Esophagus squamous epithelium (tissue), 5 donors: Measurements from ENCODE around the gene CELF2. TPM values are rescaled to one million over a fixed set of nuclear protein-coding genes. Genes with fewer than 3 reads are reported as not detected.

ENCODE experiments used
- DNase-seq: peaks from one replicate; lab custom pipeline; 2025; lab: John Stamatoyannopoulos, UW
- H3K27ac ChIP-seq, 4 donors: fragments of 200-600 bp; sonication (generic); one replicate each; pipeline ENCODE4 v1.5.1; 2016 to 2019; ENCODE audit warnings: mild to moderate bottlenecking in 1 of 4
- H3K27me3 ChIP-seq, 4 donors: fragments of 200-600 bp; sonication (generic); 1 replicate in 3 of 4; 2 replicates in 1 of 4; pipeline versions ENCODE4 v1.5.1 to v1.6.0; 2017 to 2021; ENCODE audit warnings: antibody characterized with exemption in 1 of 4
- H3K36me3 ChIP-seq, 3 donors: fragments of 200-600 bp; sonication (generic); one replicate each; pipeline ENCODE4 v1.5.1; 2016 to 2019
- H3K4me1 ChIP-seq, 3 donors: fragments of 200-600 bp; sonication (generic); one replicate each; pipeline ENCODE4 v1.5.1; 2017 to 2019
- H3K4me3 ChIP-seq, 4 donors: fragments of 200-600 bp; sonication (generic); 1 replicate in 3 of 4; 2 replicates in 1 of 4; pipeline ENCODE4 v1.5.1; 2016 to 2019; ENCODE audit warnings: mild to moderate bottlenecking in 2 of 4, moderate library complexity in 1 of 4
- H3K9me3 ChIP-seq, 3 donors: fragments of 200-600 bp; sonication (generic); one replicate each; pipeline ENCODE4 v1.5.1; 2016 to 2019
- CTCF ChIP-seq, 6 experiments: fragments of 450-650 bp in 4 of 6; fragments of 200-600 bp in 2 of 6; sonication (generic) in 2 of 6; IDR thresholded peaks; one replicate each; pipeline ENCODE4 v1.5.1; 2016 to 2019; ENCODE audit warnings: antibody characterized with exemption in 6 of 6, mild to moderate bottlenecking in 4 of 6, moderate library complexity in 4 of 6
- POLR2A ChIP-seq, 4 donors: fragments of 450-650 bp; IDR thresholded peaks; one replicate each; pipeline ENCODE4 v1.6.1; 2017; ENCODE audit warnings: antibody characterized with exemption in 4 of 4, mild to moderate bottlenecking in 4 of 4, moderate library complexity in 3 of 4
- WGBS, 2 donors: methylation state at CpG; one replicate each; pipeline ENCODE4 v1.1.5; 2018; 5-methylcytosine and 5-hydroxymethylcytosine counted together
- intact Hi-C: fragments of 100-400 bp; cut with DNase I; formaldehyde crosslinking; loops from one replicate; pipeline ENCODE4 v1.15.0; 2022
- total RNA-seq, 4 donors: library from RNA; depleted of rRNA; stranded (reverse); fragments of >200 nt; gene quantifications; one replicate each; pipeline ENCODE4 v1.1.0, GENCODE V29; 2016
- donor health status: DM: yes; HTN: yes; CAD: no.

The CELF2 gene
- total RNA-seq, 4 donors from 2014 or later = 4.2 to 62.4 (median 13.5) TPM

GRCh38 chr10:11176746-11177145 is 159.1 kb downstream of the CELF2 start:
- Histone ChIP-seq H3K27ac (peak overlapping the region in 3 of 4 donors; percentile 64 to 72 (median 71)), H3K4me3 (peak overlapping the region in 2 of 4 donors; percentile 10 to 40), H3K4me1 (peaks cover 6 to 58% (median 15%) of the 10 kb centered on the region in 3 donors), H3K36me3 (no peaks in the 10 kb centered on the region), H3K9me3 (no peaks in the 10 kb centered on the region), H3K27me3 (no peaks in the 10 kb centered on the region)
- WGBS, 2 donors = 59 to 77% methylated on average over 7 of the region's 7 CpGs
- TF ChIP-seq POLR2A (IDR thresholded peaks at IDR 0.05) = peak in 1 of 4 donors; percentile 51
- TF ChIP-seq CTCF (IDR thresholded peaks at IDR 0.05) = no peak
- intact Hi-C loops = no loop called here
- no peak for DNase-seq

GRCh38 chr10:11177381-11177780 is 159.7 kb downstream of the CELF2 start:
- Histone ChIP-seq H3K4me3 (no peak overlapping the region), H3K27ac (peak overlapping the region in 3 of 4 donors; percentile 64 to 73 (median 71)), H3K27me3 (no peaks in the 10 kb centered on the region), H3K9me3 (no peaks in the 10 kb centered on the region), H3K4me1 (peaks cover 6 to 64% (median 15%) of the 10 kb centered on the region in 3 donors), H3K36me3 (no peaks in the 10 kb centered on the region)
- intact Hi-C loops = no loop called here
- TF ChIP-seq POLR2A (IDR thresholded peaks at IDR 0.05) = no peak
- no peak for TF ChIP-seq CTCF (IDR thresholded peaks at IDR 0.05)
- DNase-seq = no peak
- WGBS, 2 donors = 31 to 45% methylated on average over 1 of the region's 1 CpG

GRCh38 chr10:11177926-11178471 is 160.3 kb downstream of the CELF2 start:
- no peaks in the 10 kb centered on the region for H3K27me3 ChIP-seq
- no peak for DNase-seq
- intact Hi-C loops = no loop called here
- no peaks in the 10 kb centered on the region for H3K36me3 ChIP-seq
- peak overlapping the region in 1 of 4 donors; percentile 1 for H3K4me3 ChIP-seq
- TF ChIP-seq CTCF (IDR thresholded peaks at IDR 0.05) (no peak), POLR2A (IDR thresholded peaks at IDR 0.05) (no peak)
- no peaks in the 10 kb centered on the region for H3K9me3 ChIP-seq
- peak overlapping the region; percentile 22 to 73 (median 68) for H3K27ac ChIP-seq
- peaks cover 6 to 64% (median 15%) of the 10 kb centered on the region in 3 donors for H3K4me1 ChIP-seq
- 69 to 80% methylated on average over 13 to 16 of the region's 18 CpGs for WGBS, 2 donors

GRCh38 chr10:11178606-11179515 is 161.2 kb downstream of the CELF2 start:
- no peak for DNase-seq
- peak overlapping the region in 1 of 4 donors; percentile 9 for H3K4me3 ChIP-seq
- intact Hi-C loops = no loop called here
- no peaks in the 10 kb centered on the region for H3K9me3 ChIP-seq
- TF ChIP-seq POLR2A (IDR thresholded peaks at IDR 0.05) = peak in 1 of 4 donors; percentile 48
- no peak for TF ChIP-seq CTCF (IDR thresholded peaks at IDR 0.05)
- peaks cover 6 to 64% (median 15%) of the 10 kb centered on the region in 3 donors for H3K4me1 ChIP-seq
- no peaks in the 10 kb centered on the region for H3K36me3 ChIP-seq
- peak overlapping the region; percentile 22 to 73 (median 68) for H3K27ac ChIP-seq
- WGBS, 2 donors = 59 to 73% methylated on average over 17 of the region's 17 CpGs
- H3K27me3 ChIP-seq = no peaks in the 10 kb centered on the region
